ENCODE results near the gene RALGPS1.

DNA sequence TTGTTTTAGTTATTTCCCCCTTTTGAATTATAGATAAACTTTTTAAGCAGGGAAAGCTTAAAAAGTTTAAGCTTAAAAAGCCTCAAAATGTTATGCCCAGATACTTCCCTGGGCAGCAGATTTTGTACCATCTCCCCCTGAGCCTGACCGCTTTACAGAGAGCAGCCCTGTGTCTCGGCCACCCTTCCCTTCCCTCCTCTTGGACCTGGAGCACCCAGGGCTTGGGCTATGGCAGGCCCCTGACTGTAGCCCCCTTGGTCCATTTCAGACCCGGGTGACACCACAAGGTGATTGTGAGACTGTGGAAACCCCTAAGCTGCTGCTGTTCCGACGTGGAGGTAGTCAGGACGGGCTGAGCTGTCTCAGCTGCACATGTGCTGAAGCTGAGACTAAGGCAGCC, 97.7 kb downstream of the RALGPS1 start:
- TF ChIP-seq, protein P1, sequence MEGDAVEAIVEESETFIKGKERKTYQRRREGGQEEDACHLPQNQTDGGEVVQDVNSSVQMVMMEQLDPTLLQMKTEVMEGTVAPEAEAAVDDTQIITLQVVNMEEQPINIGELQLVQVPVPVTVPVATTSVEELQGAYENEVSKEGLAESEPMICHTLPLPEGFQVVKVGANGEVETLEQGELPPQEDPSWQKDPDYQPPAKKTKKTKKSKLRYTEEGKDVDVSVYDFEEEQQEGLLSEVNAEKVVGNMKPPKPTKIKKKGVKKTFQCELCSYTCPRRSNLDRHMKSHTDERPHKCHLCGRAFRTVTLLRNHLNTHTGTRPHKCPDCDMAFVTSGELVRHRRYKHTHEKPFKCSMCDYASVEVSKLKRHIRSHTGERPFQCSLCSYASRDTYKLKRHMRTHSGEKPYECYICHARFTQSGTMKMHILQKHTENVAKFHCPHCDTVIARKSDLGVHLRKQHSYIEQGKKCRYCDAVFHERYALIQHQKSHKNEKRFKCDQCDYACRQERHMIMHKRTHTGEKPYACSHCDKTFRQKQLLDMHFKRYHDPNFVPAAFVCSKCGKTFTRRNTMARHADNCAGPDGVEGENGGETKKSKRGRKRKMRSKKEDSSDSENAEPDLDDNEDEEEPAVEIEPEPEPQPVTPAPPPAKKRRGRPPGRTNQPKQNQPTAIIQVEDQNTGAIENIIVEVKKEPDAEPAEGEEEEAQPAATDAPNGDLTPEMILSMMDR (IDR thresholded peaks at IDR 0.05; ENCODE audit: control extremely low read depth in 1 of 3, insufficient read depth in 1 of 3, low read depth in 1 of 3, low read length in 3 of 3): no peak
- TF ChIP-seq POLR2A (IDR thresholded peaks at IDR 0.05; ENCODE audit: control extremely low read depth in 1 of 2, low read depth in 2 of 2, low read length in 2 of 2): no peak
- no peak for TF ChIP-seq SP4 (IDR thresholded peaks at IDR 0.05; ENCODE audit: low read length)

Data from H1 (cell line).